Measurements from ENCODE around the gene UBE2D4. TPM values are rescaled to one million over a fixed set of nuclear protein-coding genes. Genes with fewer than 3 reads are reported as not detected.

Gene UBE2D4
- total RNA-seq, 3 donors from 2014 or later: 14.7 to 34.1 (median 15.4) TPM

GRCh38 chr7:43915907-43916306 is 10.3 kb upstream of the UBE2D4 start:
- peaks cover 0 to 4% of the 10 kb centered on the region in 2 donors for H3K9me3 ChIP-seq
- H3K4me1 ChIP-seq: no peaks in the 10 kb centered on the region
- TF ChIP-seq POLR2AphosphoS5 (IDR thresholded peaks at IDR 0.05) (no peak), CTCF (IDR thresholded peaks at IDR 0.05) (no peak), POLR2A (IDR thresholded peaks at IDR 0.05) (no peak)
- intact Hi-C loops (cut with DNase I; ENCODE audit: low total_unique reads): no loop called here
- no peaks in the 10 kb centered on the region for H3K36me3 ChIP-seq
- DNase-seq (ENCODE audit: low spot score in 2 of 2): no peak
- H3K4me3 ChIP-seq: no peak overlapping the region
- no peaks in the 10 kb centered on the region for H3K27me3 ChIP-seq
- H3K27ac ChIP-seq: no peak overlapping the region

- H3K4me1 ChIP-seq: no peaks in the 10 kb centered on the region
- TF ChIP-seq CTCF (IDR thresholded peaks at IDR 0.05) (no peak), POLR2A (IDR thresholded peaks at IDR 0.05) (no peak), POLR2AphosphoS5 (IDR thresholded peaks at IDR 0.05) (no peak)
- H3K27me3 ChIP-seq: no peaks in the 10 kb centered on the region
- no peak overlapping the region for H3K4me3 ChIP-seq
- no peak overlapping the region for H3K27ac ChIP-seq
- no peaks in the 10 kb centered on the region for H3K36me3 ChIP-seq
- DNase-seq (ENCODE audit: low spot score in 2 of 2): no peak
- no peaks in the 10 kb centered on the region for H3K9me3 ChIP-seq
- intact Hi-C loops (cut with DNase I; ENCODE audit: low total_unique reads): loop anchor here (5.0 kb wide), 1 partner anchor 591 kb away; no protein-coding TSS in a partner anchor
Measured at GRCh38 chr7:43921423-43921822, 4.8 kb upstream of the UBE2D4 start.

GRCh38 chr7:43922726-43923125 is 3.5 kb upstream of the UBE2D4 start:
- Histone ChIP-seq H3K9me3 (no peaks in the 10 kb centered on the region), H3K27ac (no peak overlapping the region), H3K27me3 (no peaks in the 10 kb centered on the region), H3K4me3 (no peak overlapping the region), H3K4me1 (no peaks in the 10 kb centered on the region), H3K36me3 (no peaks in the 10 kb centered on the region)
- TF ChIP-seq CTCF (IDR thresholded peaks at IDR 0.05) (no peak), POLR2AphosphoS5 (IDR thresholded peaks at IDR 0.05) (no peak), POLR2A (IDR thresholded peaks at IDR 0.05) (no peak)
- intact Hi-C loops (cut with DNase I; ENCODE audit: low total_unique reads): loop anchor here (5.0 kb wide), 1 partner anchor 590 kb away; no protein-coding TSS in a partner anchor
- DNase-seq (ENCODE audit: low spot score in 2 of 2): no peak

GRCh38 chr7:43926798-43927123 is 525 bp downstream of the UBE2D4 start:
- DNase-seq (ENCODE audit: low spot score in 2 of 2): no peak
- peak overlapping the region; percentile 61 to 87 (median 69) for H3K4me3 ChIP-seq
- no peak for TF ChIP-seq CTCF (IDR thresholded peaks at IDR 0.05)
- no peak for TF ChIP-seq POLR2AphosphoS5 (IDR thresholded peaks at IDR 0.05)
- no peak for TF ChIP-seq POLR2A (IDR thresholded peaks at IDR 0.05)
- H3K36me3 ChIP-seq: no peaks in the 10 kb centered on the region
- H3K27ac ChIP-seq: peak overlapping the region; percentile 93 to 96
- H3K27me3 ChIP-seq: no peaks in the 10 kb centered on the region
- no peaks in the 10 kb centered on the region for H3K9me3 ChIP-seq
- no peaks in the 10 kb centered on the region for H3K4me1 ChIP-seq
- intact Hi-C loops (cut with DNase I; ENCODE audit: low total_unique reads): no loop called here

- no peak overlapping the region for H3K4me3 ChIP-seq
- no peaks in the 10 kb centered on the region for H3K9me3 ChIP-seq
- no peak for DNase-seq (ENCODE audit: low spot score in 2 of 2)
- H3K27me3 ChIP-seq: no peaks in the 10 kb centered on the region
- H3K36me3 ChIP-seq: no peaks in the 10 kb centered on the region
- no peaks in the 10 kb centered on the region for H3K4me1 ChIP-seq
- intact Hi-C loops (cut with DNase I; ENCODE audit: low total_unique reads): no loop called here
- TF ChIP-seq CTCF (IDR thresholded peaks at IDR 0.05) (no peak), POLR2A (IDR thresholded peaks at IDR 0.05) (no peak), POLR2AphosphoS5 (IDR thresholded peaks at IDR 0.05) (no peak)
- H3K27ac ChIP-seq: no peak overlapping the region
Measured at GRCh38 chr7:43927810-43928209, 1.6 kb downstream of the UBE2D4 start.

All from breast epithelium (tissue), 4 donors.